GM19023 (cell line): ENCODE data around the gene DLEC1.
A peak's percentile ranks its signal among the peaks of the same experiment; 100 is the strongest.

ENCODE experiments used
- ATAC-seq: cut with Tn5 transposase; IDR thresholded peaks from one replicate; pipeline ENCODE4 v1.9.1; 2021; ENCODE audit warnings: mild to moderate bottlenecking, moderate library complexity; ENCODE audit not compliant: unreplicated experiment

The DLEC1 gene

DNA sequence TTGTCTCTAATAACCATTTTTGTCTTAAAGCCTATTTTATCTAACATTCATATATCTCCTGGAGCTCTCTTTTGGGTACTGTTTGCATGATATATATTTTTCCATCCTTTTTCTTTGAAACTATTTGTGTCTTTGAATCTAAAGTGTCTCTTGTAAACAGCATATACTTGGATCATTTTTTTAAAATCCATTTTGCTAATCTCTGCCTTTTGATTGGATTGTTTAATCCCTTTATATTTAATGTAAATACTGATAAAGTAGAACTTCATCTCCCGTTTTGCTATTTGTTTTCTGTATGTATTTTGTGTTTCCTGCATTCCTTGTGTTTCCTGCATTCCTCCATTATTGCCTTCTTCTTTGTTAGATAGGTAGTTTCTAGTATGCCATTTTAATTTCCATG, 66.5 kb downstream of the DLEC1 start:
- no peak for ATAC-seq

DNA sequence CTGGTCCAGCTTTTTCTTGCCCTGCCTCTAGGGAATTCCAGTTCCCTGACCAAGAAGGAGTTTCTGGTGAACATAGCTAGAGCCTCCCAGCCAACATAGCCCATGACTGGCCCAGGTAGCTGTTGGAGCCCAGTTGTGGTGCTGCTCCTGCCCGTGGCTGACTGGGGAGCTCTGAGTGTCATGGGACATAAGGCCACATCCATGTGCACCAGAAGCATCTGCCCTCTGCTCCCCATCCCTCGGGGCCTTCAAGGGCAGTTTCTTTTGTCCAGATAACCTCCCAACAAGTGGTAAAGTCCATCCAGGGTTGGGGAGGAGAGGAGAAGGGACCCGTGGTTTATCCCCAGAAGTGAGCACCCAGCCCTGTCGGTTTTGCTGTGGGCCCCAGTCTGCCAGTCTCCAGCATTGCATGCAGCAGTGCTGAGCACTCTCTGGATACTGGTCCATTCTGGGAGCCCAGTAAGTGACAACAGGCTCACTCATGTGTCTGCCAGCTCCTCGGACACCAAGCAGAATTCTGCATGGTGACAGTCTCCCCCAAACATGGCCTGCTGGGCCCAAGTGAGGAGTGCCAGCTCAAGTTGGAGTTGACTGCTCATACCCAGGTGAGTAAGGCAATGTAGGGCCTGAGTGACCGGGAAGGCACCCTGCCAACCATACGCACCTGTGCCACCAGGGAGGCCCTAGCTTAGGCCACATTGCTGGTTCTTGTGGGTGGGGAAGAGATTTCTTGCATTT, 69.1 kb downstream of the DLEC1 start:
- ATAC-seq, result no peak

- ATAC-seq, result no peak
Observed at GRCh38 chr3:38108649-38109579, 69.9 kb downstream of the DLEC1 start.

DNA sequence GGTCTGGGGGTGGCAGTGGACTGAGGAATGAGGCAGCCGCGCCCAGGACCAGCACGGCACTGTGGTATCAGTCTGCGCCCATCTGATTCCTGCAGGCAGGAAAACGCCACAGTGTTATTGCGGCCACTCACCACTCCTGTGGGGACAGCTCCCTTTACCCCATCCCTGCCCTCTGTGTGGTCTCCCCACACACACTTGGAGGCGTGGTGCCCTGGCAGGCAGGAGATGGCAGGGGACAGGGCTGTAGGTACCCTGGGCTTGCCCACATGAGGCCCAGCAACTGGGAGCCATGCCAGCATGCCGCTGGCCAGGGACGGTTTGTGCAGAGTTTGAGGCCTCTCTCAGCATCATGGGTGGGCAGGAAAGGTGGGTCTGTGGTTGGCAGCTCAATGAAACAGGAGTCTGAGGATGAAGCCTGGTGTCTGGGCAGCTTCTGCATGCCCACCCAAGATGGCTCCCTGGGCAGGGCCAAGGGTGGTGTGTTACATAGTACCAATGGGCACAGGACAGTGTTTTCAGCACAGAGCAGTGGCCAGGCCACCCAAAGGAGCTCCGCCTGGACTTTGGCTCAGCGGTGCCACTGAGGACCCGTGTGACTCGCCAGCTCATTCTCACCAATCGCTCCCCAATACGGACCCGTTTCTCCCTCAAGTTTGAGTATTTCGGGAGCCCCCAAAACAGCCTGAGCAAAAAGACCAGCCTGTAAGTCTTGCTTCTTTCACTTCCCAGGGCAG, 70.7 kb downstream of the DLEC1 start:
- ATAC-seq, result no peak

GRCh38 chr3:38110314-38111050, 71.5 kb downstream of the DLEC1 start:
- ATAC-seq, result no peak

DNA sequence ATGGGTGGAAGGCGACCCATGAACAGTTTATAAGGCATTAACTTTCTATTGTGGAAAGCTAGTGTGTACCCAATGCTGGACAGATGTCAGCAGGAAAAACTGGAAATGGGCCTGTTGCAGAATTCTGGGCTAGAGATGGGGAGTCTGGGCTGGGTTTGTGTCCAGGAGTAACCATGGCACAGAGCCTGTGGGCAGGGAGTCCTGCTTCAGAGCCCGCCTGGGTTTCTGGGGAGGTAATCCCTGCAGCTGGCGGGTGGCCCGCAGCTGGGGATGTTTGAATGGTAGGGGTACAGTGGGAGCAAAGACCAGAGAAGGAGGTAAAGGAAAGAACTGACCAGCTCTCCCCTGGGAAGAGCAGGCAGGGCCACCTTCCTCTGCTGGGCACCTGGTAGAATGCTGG, 72.2 kb downstream of the DLEC1 start:
- no peak for ATAC-seq

DNA sequence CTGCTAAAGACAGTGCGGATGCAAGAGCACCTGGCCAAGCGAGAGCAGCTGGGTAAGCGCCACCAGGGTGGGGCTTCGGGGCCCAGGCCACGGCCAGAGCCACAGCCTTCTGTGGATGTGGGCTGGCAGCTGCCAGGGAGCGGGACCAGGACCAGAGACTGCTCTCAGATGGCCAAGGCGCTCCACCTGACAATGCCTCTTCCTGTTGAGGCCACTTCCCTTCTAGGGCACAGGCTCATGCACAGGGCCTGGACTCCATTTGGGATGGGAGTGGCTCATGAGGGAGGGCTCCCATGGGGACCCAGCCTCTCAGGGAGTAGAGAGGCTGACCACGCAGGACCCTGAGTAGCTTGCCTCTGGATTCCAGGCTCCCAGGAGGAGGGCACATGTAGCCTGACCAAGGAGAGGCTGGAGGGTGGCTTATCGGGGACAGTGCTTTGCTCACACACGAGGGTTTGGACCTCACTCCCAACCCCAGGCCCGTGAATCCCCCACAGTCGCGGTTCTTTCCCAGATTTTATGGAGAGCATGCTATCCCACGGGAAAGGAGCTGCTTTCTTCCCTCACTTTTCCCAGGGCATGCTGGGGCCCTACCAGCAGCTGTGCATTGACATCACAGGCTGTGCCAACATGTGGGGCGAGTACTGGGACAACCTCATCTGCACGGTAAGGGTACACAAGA, 72.8 kb downstream of the DLEC1 start:
- no peak for ATAC-seq

GRCh38 chr3:38112378-38112761, 73.4 kb downstream of the DLEC1 start:
- no peak for ATAC-seq

DNA sequence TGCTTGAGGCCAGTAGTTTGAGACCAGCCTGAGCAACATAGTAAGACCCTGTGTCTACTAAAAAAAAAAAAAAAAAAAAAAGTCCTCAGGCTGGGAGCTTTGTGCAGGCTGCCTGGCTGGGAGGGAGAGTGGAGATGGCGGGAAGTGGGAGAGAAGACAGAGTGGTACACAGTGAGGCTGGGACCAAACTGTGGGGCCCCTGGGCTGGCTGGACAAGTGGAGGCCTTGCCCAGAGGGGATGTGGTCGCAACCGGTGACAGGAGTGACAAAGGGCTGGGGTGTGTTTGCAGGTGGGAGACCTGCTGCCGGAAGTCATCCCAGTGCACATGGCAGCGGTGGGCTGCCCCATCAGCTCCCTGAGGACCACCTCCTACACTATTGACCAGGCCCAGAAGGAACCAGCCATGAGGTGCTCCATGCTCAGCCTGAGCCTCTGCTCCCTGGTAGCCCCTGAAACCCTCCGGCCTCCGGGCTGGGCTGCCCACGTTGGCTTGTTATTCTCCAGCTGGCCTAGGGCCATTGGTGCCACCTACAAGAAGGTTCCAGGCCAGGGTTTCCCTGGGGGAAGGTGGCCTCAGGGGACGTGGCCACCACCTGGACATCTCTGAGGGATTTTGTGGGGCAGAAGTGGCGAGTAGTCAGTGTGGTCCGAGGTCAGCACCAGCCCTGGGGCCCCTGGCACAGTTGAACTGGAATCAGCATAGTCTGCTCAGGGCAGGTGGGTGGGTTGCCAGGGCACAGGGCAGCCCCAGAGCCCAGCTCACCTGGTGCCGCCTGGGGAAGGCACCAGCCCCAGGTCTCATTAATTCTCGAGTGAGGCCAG, 75.3 kb downstream of the DLEC1 start:
- ATAC-seq, result no peak

- no peak for ATAC-seq
Observed at GRCh38 chr3:38114875-38115644, 76.1 kb downstream of the DLEC1 start.

GRCh38 chr3:38115645-38116427, 76.8 kb downstream of the DLEC1 start:
- no peak for ATAC-seq

DNA sequence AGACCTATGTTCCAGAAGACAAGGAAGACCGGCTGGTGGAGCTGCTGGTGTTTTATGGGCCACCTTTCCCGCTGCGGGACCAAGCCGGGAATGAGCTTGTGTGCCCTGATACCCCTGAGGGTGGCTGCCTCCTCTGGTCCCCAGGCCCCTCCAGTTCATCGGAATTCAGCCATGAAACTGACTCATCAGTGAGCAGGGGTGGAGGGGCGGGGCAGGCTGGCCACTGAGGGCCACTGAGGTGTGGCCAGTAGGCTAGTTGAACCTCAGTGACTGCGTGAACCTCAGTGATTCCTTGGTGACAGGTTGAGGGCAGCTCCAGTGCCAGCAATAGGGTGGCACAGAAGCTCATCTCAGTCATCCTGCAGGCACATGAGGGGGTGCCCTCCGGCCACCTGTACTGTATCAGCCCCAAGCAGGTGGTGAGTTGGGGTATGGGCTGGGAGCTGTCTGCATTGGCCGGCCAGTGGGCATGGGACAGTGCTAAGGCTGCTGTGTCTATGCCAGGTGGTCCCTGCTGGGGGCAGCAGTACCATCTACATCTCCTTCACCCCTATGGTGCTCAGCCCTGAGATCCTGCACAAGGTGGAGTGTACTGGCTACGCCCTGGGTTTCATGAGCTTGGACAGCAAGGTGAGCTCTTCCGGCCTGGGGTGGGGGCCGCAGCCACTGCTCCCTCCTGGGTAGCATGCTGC, 77.6 kb downstream of the DLEC1 start:
- no peak for ATAC-seq

GRCh38 chr3:38117163-38117716, 78.2 kb downstream of the DLEC1 start:
- no peak for ATAC-seq

GRCh38 chr3:38117748-38118420, 78.9 kb downstream of the DLEC1 start:
- ATAC-seq, result peak; percentile 69

- ATAC-seq, result no peak
Observed at GRCh38 chr3:38118421-38119247, 79.6 kb downstream of the DLEC1 start.

GRCh38 chr3:38119248-38119544, 80.2 kb downstream of the DLEC1 start:
- no peak for ATAC-seq
